Inflammatory macrophage treated with lipopolysaccharide for 4 hours (primary cell): ENCODE results near the gene PDZD2.
"Not testable (repeated sequence)": the region's sequence is repeated elsewhere in the genome, so short reads cannot be mapped to it uniquely, and the experiment has no call there.

Source experiments
- DNase-seq: peaks from one replicate; pipeline ENCODE4 v3.0.0-alpha.2; 2020

The PDZD2 gene

DNA sequence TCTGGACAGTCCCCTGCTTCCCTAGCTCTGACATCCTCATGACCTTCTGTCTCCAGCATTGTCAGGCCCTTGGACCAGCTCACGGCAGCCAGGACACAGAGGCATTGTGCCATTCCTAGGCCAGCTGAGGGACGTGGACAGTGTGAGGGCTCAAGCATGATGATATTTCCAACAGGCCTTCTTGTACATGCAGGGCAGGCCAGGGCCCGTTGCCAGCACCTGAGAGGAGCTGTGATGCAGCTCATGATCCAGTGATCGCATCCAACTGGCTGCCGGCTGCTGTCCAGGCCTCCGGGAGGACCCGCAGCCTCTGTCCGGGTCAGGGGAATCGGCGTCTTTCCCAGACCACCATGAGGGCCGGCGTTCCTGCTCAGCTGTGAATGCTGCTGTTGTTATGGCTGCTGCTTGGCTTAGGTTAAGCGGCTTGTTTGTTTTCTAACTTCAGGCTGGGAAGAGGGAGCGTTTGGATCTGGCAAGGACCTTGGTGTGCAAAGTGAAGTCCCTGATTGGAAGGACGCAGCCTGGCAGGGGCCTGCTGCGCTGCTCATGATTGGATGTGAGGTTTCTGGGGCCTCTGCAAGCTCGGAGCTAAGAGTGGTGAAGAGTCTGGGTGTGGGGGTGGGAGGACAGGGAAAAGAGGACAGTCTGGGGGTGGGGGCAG lies 53.8 kb downstream of the PDZD2 start:
- no peak for DNase-seq

DNA sequence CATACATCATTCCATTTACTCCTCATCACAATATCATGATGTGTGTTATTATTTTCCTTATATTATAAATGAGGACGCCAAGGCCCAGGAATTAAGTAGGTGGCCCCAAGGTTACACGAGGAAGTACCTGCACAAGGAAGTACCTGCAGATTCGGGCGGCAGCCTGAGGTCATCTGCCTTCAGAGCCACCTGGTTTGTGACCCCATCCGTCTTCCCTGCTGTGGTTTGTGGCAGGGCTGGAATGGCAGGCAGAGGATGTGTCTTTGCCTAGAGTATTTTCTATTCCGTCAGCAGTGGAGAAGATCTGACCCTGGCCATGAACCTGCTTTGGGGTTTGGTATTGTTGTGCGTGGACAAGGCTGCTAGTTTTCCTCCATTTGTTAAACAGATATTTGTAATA lies 59.7 kb downstream of the PDZD2 start:
- DNase-seq, result no peak

DNA sequence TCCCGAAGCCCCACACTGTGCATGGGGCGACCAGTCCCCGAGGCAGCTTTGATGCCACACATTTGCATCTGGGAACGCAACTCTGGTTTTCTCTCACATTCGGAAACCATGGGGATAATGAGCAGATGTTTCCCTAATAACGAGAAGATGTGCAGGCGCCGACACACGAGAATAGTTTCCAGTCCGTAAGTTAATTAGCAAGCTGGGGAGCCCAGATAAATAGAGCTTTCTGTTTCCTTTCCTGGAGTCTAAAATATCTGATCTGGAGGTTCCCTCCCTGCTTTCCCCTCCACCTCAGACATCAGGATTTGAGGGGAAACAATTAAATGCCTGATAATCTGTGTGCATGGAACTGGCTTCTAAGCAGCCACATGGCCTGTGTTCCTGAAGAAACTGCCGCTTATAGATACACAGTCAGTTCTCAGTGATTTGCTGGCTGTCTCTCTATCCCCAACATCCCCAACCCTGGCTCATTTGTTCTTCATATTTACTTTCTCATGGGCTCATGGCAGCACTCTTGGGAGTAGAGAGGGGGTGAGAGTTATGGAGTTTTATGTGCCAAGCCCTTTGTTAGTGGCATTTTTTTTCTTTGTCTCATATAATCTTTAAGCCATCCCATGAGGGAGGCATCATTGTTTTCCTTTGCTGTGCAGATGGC lies 62.8 kb downstream of the PDZD2 start:
- no peak for DNase-seq

DNA sequence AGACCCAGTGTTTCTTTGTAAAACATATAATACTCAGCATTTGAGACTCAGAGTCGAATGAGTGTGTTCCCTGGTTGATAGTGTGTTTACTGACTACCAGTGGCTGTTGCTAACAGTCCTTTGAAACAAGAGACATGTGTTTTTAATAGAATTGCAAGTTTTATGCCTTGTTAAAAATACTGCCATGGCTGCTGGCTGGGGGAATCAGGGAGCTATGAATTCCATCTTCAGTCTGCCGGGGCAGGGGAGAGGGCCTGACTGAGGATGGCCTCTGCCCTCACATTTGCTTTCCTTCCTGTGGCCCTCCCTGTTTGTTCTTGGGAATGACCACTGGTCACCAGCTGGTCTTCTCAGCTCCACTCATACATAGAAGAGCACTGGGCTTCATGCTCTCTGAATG lies 63.8 kb downstream of the PDZD2 start:
- no peak for DNase-seq

DNA sequence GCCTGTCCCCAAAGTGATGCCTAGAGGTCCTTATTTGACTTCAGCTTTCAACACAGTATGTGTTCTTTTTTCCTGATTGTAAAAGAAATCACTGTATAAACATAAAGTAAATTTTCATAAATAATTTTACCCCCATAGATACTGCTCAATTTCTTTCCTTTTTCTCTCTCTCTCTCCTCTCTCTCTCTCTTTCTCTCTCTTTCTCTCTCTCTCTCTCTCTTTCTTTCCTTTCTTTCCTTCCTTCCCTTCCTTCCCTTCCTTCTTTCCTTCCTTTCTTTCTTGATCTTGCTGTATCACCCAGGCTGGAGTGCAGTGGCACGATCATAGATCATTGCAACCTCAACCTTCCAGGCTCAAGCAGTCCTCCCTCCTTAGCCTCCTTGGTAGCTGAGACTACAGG lies 64.8 kb downstream of the PDZD2 start:
- DNase-seq, result no peak

DNA sequence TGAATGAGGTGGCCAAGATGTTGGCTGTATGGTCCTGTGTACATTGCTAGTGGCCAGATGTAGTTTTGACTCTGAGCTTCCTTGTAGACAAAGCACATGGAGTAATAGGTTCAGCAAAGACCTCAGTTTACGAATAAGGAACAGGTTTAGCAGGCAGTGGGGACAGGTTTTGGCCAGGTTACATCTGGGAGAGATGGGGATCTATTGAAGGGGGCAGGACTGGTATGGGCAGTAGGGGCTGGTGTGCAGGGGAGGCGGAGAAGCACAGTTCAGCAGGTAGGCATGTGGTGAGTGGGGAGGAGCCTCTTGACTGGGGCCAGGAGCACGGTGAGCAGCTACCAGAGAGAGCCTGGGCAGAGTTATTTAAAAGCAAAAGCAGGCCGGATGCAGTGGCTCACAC lies 67.3 kb downstream of the PDZD2 start:
- no peak for DNase-seq

DNA sequence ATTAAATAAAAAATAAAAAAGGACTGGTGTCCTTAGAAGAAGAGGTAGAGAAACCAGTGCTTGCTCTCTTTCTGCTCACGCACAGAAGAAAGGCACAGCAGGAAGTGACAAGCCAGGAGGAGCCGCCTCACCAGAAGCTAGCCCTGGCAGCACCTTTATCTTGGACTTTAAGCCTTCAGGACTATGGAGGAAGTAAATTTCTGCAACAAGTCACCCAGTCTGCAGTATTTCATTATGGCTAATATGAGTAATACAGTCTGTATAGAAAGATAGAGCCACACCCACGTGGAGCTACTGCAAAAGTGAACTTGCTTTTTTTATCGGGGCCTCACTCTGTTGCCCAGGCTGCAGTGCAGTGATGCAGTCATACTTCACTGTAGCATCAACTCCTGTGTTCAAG lies 68.4 kb downstream of the PDZD2 start:
- peak; percentile 65 for DNase-seq

DNA sequence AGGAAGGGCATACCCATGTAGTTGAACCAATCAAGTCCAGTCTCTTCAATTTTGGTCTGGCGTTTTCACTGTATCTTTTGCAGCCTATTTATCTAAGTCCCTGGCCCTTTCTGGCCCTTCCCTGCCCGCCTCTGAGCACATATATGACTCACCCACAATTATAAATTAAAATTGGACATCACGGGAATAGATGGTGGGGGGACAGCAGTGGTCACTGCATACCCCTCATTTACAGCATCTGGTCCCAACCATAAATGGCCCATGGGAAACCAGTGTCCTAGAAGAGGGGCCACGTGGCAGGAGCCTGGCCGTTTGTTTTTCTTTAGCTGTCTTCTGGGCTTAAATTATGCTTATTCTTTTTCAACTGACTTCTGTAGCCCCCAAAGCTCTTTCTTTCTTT lies 69.2 kb downstream of the PDZD2 start:
- no peak for DNase-seq

DNA sequence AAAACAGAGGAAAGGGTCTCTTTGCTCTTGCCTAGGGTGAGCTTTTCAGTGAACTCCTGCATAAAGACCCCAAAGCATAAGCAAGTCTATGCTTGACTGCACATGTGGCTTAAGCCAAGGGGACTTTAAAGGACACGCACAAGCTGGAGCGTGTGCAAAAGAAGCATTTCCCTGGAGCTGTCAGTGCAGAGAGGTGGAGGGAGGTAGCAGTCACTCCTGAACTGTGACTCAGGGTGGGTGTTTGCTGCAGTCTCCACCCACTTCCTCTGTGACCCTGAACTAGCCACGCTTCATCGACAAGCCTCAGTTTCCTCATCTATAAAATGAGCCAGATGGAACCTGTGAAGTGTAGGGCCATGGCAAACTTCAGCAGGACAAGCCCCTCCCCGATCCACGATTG lies 72.4 kb downstream of the PDZD2 start:
- no peak for DNase-seq

DNA sequence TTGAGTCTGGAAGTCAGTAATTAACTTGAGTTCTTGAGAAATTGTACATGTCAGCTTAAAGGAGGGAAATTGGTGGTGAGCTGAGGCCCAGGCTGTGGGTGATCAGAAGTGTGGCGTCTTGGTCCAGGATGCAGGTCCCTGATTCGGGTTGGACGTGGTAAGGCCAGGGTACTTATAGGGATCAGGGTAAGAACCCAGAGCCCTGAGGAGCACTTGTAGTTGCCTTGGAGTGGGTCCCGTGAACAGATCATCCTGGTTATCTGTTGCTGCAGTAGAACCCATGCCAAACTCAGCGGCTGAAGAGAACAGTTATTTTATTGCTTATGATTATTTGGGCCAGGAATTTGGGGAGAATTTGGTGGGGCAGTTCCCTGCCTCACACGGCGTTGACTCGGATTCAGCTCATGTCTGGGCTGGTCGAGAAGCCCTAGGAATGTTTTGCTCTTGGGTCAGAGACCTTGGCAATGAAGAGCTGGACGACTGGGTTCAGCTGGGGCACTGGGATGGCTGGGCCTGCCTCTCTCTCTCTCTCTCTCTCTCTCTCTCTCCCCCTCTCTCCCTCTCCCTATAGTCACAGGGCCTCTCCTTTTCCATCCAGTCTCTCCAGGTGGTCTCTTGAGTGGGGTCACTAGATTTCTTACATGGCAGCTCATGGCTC lies 73.1 kb downstream of the PDZD2 start:
- DNase-seq, result no peak

DNA sequence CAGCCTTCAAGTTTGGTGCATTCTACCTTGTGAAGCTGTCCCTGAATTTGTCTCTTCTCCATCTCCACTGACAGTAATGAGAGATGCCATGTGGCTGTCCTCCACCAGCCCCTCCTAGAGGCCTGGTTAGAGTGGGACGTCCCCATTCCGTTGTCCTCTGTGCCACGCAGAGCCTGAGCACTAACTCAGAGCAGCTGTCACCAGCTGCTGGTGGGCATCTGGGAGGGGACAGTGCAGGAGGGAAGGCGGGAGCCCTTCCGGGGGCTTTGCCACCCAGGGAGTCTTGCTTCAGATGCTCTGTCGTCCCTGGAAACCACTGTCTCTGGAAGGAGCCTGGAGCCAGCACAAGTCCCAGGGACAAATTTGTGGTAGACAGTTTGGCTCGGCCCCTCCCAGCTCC lies 78.6 kb downstream of the PDZD2 start:
- no peak for DNase-seq

DNA sequence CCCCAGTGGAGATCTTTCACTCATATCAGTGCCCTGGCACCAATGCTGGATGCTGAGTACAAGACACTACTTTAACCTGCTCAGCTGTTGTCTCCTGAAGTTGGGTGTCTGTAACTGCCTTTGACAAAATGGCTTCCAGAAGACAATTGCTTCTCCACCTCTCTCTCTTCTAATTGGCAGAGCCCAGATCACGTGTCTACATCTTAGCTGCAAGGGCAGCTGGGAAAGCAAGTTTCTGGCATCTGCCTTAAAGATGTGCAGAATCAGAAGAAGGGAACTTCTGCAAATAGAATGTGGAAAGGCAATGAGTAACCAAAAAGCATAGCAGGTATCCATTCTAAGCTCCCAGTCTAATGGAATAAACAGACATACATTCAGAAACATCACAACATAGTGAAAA lies 81.1 kb downstream of the PDZD2 start:
- no peak for DNase-seq

DNA sequence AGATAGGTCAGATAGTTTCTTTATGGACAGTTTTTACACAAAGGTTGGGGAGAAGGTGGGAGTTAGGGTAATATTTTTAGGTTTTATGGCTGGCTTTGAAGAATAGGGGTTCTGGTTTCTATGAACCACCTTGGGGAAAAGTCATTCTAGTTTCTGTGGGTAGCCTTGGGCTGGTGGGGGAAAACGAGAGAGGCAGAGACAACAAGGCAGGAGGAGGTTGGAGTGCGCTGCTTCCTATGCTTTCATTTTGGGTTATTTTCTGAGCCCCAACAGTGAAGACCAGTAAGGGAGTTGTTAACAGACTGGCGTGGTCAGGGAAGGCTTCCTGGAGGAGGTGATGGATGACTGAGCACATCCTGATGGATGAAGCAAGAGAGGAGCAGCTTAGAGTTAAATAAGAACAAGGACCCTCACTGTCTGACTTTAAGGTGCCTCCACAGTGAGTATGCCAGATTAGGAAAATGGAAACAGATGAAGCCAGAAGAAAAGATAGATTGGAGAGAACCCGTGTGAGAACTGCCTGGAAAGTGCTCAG lies 81.9 kb downstream of the PDZD2 start:
- no peak for DNase-seq

DNA sequence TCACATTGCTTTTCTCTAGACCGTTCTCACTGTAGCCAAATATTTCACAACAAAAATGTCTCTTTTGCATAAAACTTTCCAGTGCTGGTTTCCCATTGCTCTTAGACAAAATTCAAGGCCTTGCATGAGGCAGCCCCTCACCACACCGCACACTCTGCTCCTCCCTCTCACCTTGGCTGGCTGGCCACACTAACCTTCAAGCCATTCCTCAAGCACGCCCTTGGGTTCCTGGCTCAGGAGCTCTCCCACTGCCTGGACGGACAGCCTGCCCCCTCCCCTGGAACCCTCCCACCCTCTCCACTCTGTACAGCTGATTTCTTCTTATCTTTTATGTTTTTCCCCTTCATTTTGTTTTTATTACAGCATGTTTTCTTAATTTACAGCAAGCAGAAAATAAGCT lies 83.2 kb downstream of the PDZD2 start:
- no peak for DNase-seq

DNA sequence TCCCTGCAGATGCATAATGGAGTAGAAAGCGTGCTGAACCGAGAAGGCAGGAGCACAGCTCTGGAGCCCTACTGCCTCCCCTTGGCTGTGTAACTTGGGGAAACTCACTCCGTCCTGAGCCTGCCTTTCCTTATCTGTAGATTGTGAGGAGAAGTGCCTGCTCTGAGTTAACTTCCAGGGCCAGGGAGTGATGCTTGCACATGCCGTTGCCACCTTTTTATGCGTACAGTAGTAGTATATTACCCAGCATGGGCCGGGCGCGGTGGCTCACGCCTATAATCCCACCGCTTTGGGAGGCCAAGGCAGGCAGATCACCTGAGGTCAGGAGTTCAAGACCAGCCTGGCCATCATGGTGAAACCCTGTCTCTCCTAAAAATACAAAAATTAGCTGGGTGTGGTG lies 87.1 kb downstream of the PDZD2 start:
- no peak for DNase-seq

DNA sequence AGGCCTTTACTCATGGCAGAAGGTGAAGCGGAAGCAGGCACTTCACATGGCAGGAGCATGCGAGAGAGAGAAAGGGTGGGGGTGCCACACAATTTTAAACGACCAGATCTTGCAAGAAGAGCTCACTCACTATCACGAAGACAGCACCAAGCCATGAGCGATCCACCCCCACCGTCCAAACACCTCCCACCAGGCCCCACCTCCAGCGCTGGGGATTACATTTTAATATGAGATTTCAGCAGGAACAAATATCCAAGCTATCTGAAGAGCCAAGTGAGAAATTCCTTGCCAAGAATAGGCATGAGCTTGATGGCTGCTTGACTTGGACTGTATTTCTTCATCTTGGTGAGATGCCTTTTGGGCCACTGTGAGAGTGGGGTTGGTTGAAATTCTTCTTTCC lies 88.0 kb downstream of the PDZD2 start:
- DNase-seq, result no peak

DNA sequence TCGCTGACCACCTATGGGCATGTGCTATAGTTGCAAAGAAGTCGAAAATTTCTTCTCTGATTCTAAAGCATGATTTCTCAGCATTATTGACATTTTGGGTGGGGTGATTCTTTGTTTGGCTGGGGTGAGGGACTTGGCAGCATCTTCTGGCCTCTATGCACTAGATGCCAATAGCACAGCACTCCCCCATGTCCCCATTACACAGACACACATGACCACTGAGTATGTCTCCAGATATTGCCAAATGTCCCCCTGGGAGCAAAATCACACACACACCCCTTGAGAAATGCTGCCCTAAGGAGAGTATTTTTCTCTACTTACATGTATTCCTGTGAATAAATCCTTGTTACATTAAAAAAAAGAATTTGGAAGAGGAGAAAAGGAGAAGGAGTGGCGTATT lies 89.1 kb downstream of the PDZD2 start:
- no peak for DNase-seq

DNA sequence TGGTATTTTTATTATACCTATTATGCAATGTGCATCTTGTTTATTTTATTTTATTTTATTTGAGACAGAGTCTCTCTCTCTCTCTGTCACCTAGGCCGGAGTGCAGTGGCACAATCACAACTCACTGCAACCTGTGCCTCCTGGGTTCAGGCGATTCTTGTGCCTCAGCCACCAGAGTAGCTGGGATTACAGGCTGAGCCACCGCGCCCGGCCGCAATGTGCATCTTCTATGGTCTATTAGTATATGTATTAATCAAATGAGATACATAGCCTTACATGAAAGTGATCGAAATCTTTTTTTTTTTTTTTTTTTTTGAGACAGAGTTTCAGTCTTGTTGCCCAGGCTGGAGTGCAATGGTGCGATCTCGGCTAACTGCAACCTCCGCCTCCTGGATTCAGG lies 89.9 kb downstream of the PDZD2 start:
- not testable (repeated sequence) for DNase-seq

DNA sequence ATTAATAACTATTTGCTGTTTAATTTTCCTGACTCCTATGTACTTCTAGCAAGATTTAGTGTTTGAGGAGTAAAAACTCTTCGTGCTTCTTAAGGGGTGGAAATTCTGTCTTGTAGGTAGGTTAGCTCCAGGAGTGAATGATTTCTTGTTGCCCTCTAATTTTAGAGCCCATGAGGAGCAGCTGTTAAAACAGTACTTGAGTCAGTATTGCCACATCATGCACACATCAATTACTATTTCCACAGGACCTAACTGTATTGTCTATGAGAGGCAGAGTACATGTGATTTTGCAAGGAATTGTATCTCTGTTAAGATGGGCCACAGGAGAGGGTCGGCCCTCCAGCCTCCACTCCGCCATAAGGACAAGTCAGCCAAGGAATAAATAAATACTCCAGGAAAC lies 91.2 kb downstream of the PDZD2 start:
- DNase-seq, result no peak

DNA sequence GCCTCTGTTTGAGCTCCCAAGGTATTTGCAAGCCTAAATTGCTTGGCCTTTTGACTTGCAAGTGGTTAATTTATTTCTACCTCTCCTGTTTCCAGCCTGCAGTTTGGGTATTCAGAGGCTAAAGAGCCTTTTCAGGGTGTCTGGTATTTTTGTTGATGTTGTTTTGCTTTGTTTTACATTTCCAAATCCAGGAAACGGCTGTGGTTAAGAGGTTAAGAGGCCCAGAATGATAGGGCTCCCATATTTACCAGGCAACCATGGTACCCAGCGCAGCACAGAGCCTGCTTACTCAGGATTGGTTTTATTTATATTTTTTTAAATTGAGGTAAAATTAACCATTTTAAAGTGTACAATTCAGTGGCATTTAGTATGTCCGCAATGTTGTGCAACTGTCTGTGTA lies 92.1 kb downstream of the PDZD2 start:
- no peak for DNase-seq

DNA sequence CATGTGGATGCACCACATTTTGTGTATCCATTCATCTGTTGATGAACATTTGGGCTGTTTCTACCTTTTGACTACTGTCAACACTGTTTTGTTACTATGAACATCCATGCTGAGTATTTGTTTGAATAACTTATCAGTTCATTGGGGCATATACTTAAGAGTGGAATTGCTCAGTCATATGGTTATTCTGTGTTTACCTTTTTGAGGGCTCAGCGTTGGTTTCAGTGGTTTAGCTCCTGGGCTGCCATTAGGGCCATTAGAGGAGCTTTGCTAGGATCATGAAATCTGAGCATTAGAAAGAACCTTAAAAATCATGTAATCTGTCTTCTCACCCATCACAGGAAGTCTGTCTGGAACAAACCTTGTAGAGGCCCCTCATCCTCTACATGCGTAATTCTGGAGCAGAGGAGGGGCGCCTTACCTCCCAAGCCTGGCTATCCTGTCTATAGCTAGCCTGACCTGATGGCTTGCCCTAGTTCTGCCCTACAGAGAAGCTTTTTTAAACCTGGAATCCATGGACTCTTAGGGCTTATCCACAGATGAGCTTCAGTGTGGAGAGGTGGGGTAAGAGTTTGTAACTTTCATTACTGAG lies 92.9 kb downstream of the PDZD2 start:
- DNase-seq, result no peak

DNA sequence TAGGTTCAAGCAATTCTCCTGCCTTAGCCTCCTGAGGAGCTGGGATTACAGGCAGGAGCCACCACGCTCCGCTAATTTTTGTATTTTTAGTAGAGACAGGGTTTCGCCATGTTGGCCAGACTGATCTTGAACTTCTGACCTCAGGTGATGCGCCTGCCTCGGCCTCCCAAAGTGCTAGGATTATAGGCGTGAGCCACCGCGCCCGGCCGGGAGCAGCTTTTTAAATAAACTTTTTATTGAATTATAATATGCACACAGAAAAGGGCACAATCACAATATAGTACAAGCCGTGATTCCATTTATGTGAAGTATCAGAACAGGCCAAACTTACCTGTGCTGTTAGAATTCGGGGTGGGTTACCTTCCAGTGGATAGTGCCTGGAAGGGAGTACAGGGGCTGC lies 93.9 kb downstream of the PDZD2 start:
- DNase-seq, result not testable (repeated sequence)

DNA sequence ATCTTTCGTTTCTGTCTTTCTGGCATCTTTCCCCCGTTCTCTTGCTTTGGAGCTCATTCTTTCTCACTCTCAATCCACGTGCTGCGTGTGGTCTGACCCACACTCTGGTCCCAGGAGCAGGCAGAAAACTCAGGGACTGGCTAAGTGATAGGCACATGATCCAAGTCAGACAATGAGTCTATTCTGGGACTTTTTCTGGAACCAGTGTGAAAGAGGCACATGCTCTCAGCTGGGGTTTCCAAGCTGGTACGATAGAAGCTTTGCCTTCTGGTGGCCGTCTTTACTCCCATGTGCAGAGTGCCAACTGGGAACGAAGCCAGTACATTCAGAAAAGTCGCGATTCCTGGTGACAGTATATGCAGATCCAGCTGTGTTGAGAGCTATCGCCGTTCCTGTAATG lies 94.4 kb downstream of the PDZD2 start:
- DNase-seq, result no peak

DNA sequence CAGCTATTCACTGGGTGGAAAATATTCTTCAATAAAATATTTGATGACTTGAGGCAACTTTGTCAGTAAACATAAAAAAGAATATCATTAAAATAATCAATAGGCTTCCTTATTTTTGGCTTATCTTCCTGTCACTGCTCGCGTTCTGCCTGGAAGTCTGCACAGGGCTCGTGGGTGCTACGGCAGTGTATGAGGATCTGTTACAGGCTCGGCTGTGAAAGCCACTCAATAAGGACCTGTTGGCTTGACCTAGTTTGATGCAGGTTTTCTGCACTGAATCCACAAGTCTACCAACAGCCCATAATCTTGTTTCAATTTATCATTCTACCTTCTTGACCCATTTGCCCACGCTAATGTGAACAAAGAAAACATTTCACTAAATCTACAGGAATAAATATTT lies 97.2 kb downstream of the PDZD2 start:
- no peak for DNase-seq
